K562 (cell line): ENCODE results near the gene IFT52. TPM values are rescaled to one million over a fixed set of nuclear protein-coding genes. Genes with fewer than 3 reads are reported as not detected.
A peak's percentile ranks its signal among the peaks of the same experiment; 100 is the strongest.

Experiments used
- ATAC-seq: fragments of 200-7000 bp; cut with Tn5 transposase; 3 replicates; pipeline ENCODE4 v1.9.1; 2020; ENCODE audit warnings: moderate library complexity
- BruUV-seq: library from RNA; stranded (reverse); fragments of 400-500 nt; replicated peaks from 2 replicates; lab custom pipeline; 2021; lab: Mats Ljungman, UMichigan
- CTCF ChIA-PET: fragments of 300-600 bp; formaldehyde crosslinking; extraction: SDS; loops from one replicate; lab custom pipeline; 2021; ENCODE audit warnings: low intra/inter-chr PET ratio; lab: Yijun Ruan, JAX
- POLR2A ChIA-PET: fragments of 300-600, 350-650 bp; sonication (Branson Sonifier 250); formaldehyde crosslinking; extraction: SDS; loops from one replicate; lab custom pipeline; 2021; ENCODE audit warnings: antibody characterized with exemption, inconsistent platforms; lab: Yijun Ruan, JAX
- DNase-seq, 4 experiments: peaks; one replicate each; pipeline versions ENCODE4 v3.0.0 to v3.0.0-alpha.2; 2011 to 2018; ENCODE audit warnings: low spot score in 3 of 4, mixed read lengths in 3 of 4; ENCODE audit errors: extremely low read depth in 1 of 4
- FAIRE-seq: peaks from 2 replicates; lab custom pipeline; 2011; peaks lifted over from hg19 to GRCh38; lab: Jason Lieb, UNC
- H2AFZ ChIP-seq: 2 replicates; pipeline ENCODE4 v1.6.0; 2011; ENCODE audit warnings: low read depth, low read length, control low read depth, inconsistent platforms
- H3K27ac ChIP-seq: fragments of 200-600 bp; 3 replicates; pipeline ENCODE4 v1.8.0; 2011; ENCODE audit warnings: low read depth, mild to moderate bottlenecking, control low read depth, inconsistent platforms, low read length, moderate library complexity, mixed read lengths; ENCODE audit errors: extremely low read depth
- H3K27me3 ChIP-seq, 2 experiments: fragments of 300-600 bp in 1 of 2; 2 replicates in 1 of 2; 3 replicates in 1 of 2; pipeline versions ENCODE4 v1.6.0 to v1.8.0; 2011; ENCODE audit warnings: inconsistent platforms in 2 of 2, low read length in 2 of 2, mild to moderate bottlenecking in 1 of 2, mixed read lengths in 1 of 2, moderate library complexity in 1 of 2; ENCODE audit not compliant: control insufficient read depth in 2 of 2, insufficient read depth in 2 of 2
- H3K36me3 ChIP-seq: fragments of 300-600 bp; 3 replicates; pipeline ENCODE4 v1.8.0; 2011; ENCODE audit warnings: mild to moderate bottlenecking, low read length, inconsistent platforms; ENCODE audit not compliant: control insufficient read depth, insufficient read depth
- H3K4me1 ChIP-seq, 2 experiments: fragments of 200-600 bp in 1 of 2; replicated peaks in 1 of 2; 2 replicates in 1 of 2; 3 replicates in 1 of 2; pipeline versions ENCODE4 v1.5.1 to v1.8.0; 2011; ENCODE audit warnings: inconsistent platforms in 2 of 2, low read length in 2 of 2, mild to moderate bottlenecking in 1 of 2, mixed read lengths in 1 of 2, moderate library complexity in 1 of 2; ENCODE audit not compliant: control insufficient read depth in 2 of 2, insufficient read depth in 2 of 2
- H3K4me2 ChIP-seq: 2 replicates; pipeline ENCODE4 v1.6.1; 2011; ENCODE audit warnings: low read length, control low read depth, inconsistent platforms, mixed read lengths; ENCODE audit not compliant: insufficient read depth
- H3K4me3 ChIP-seq: fragments of 200-600 bp; sonication (generic), shearing (Covaris generic); 2 replicates; pipeline ENCODE4 v1.5.1; 2016; ENCODE audit warnings: control low read depth, inconsistent platforms
- H3K79me2 ChIP-seq: fragments of 200-600 bp; 3 replicates; pipeline ENCODE4 v1.8.0; 2011; ENCODE audit warnings: low read length, inconsistent platforms; ENCODE audit not compliant: control insufficient read depth, insufficient read depth
- H3K9ac ChIP-seq, 2 experiments: 2 replicates each; pipeline versions ENCODE4 v1.6.0 to v1.6.1; 2011; ENCODE audit warnings: low read depth in 2 of 2, low read length in 2 of 2, control low read depth in 1 of 2, inconsistent platforms in 1 of 2, mild to moderate bottlenecking in 1 of 2, mixed read lengths in 1 of 2; ENCODE audit not compliant: insufficient read depth in 1 of 2
- H3K9me1 ChIP-seq: one replicate; pipeline ENCODE4 v1.6.0; 2011; ENCODE audit warnings: inconsistent platforms, mild to moderate bottlenecking, low read length, moderate library complexity; ENCODE audit not compliant: control insufficient read depth, insufficient read depth
- H3K9me3 ChIP-seq: replicated peaks from 2 replicates; pipeline ENCODE4 v1.5.1; 2011; ENCODE audit warnings: low read depth, low read length, inconsistent platforms; ENCODE audit not compliant: control insufficient read depth, insufficient read depth
- H4K20me1 ChIP-seq: replicated peaks from 2 replicates; pipeline ENCODE4 v1.6.1; 2011; ENCODE audit warnings: low read length, inconsistent platforms, mixed read lengths; ENCODE audit not compliant: control insufficient read depth, insufficient read depth
- POLR2AphosphoS2 ChIP-seq: IDR thresholded peaks from 2 replicates; pipeline ENCODE4 v1.6.1; 2012; ENCODE audit warnings: low read length, improper control_type of control experiment
- RAD21 ChIP-seq, 2 experiments: fragments of 250-450 bp in 1 of 2; fragments of 450-650 bp in 1 of 2; sonication (Bioruptor Pico) in 1 of 2; formaldehyde crosslinking in 1 of 2; IDR thresholded peaks in 1 of 2; conservative IDR thresholded peaks in 1 of 2; 2 replicates each; pipeline versions ENCODE4 v1.4.0 to v1.8.0; 2020 to 2022; ENCODE audit warnings: mild to moderate bottlenecking in 2 of 2, moderate library complexity in 1 of 2
- ZNF668 ChIP-seq: fragments of 250-450 bp; sonication (Bioruptor Pico); IDR thresholded peaks from 2 replicates; pipeline ENCODE4 v1.8.0; 2022; ENCODE audit warnings: mild to moderate bottlenecking, inconsistent platforms
- WGBS: fragments of 100-300 bp; shearing (Covaris generic); methylation state at CpG from one replicate; pipeline ENCODE4 v1.1.6; 2016; ENCODE audit warnings: low coverage, mixed read lengths; ENCODE audit not compliant: insufficient coverage; ENCODE audit errors: missing lambda C conversion rate; 5-methylcytosine and 5-hydroxymethylcytosine counted together
- in situ Hi-C: fragments of 300-500 bp; cut with MboI; formaldehyde crosslinking; loops from 4 replicates; pipeline ENCODE4 v1.15.0; 2018; ENCODE audit warnings: inconsistent platforms, mixed read lengths
- intact Hi-C: fragments of 100-400 bp; cut with micrococcal nuclease; formaldehyde crosslinking; loops from 2 replicates; pipeline ENCODE4 v1.14.2; 2022
- polyA plus RNA-seq, 8 experiments: library from polyadenylated mRNA; depleted of rRNA in 4 of 8; stranded (reverse) in 5 of 8; unstranded in 3 of 8; fragments of >200 nt; fragmentation: Nextera tagmentation in 2 of 8; fragmentation: Illumina TruSeq in 1 of 8; extraction: Ambion mirVana in 2 of 8; extraction: Trizol in 1 of 8; gene quantifications; 2 replicates each; pipeline versions ENCODE4 v1.2.1 to v1.2.3, GENCODE V29; 2011 to 2014; ENCODE audit warnings: inconsistent platforms in 1 of 8, missing spikeins in 1 of 8
- total RNA-seq, 7 experiments: library from RNA; depleted of rRNA in 6 of 7; stranded (reverse); fragments of >200 nt in 6 of 7; fragmentation: Illumina TruSeq in 2 of 7; extraction: Trizol in 2 of 7; gene quantifications; 2 replicates each; pipeline versions ENCODE4 v1.2.1 to v1.2.3, GENCODE V29; 2011 to 2021; ENCODE audit warnings: low replicate concordance in 1 of 7
- TF ChIP-seq, protein P1 (sequence below), 3 experiments: IDR thresholded peaks in 2 of 3; conservative IDR thresholded peaks in 1 of 3; 2 replicates each; pipeline ENCODE4 v1.5.1; 2011 to 2012; ENCODE audit warnings: low read length in 3 of 3, mild to moderate bottlenecking in 3 of 3, control low read depth in 2 of 3, improper control_type of control experiment in 1 of 3, inconsistent platforms in 1 of 3, low read depth in 1 of 3, mixed read lengths in 1 of 3, moderate library complexity in 1 of 3; ENCODE audit not compliant: insufficient read depth in 2 of 3

The IFT52 gene
- total and polyA plus RNA-seq, 9 of the 15 experiments (the other 6 are each of a cell fraction or from before 2014, with no cell fraction given) = 11.0 to 31.4 (median 20.4) TPM

DNA sequence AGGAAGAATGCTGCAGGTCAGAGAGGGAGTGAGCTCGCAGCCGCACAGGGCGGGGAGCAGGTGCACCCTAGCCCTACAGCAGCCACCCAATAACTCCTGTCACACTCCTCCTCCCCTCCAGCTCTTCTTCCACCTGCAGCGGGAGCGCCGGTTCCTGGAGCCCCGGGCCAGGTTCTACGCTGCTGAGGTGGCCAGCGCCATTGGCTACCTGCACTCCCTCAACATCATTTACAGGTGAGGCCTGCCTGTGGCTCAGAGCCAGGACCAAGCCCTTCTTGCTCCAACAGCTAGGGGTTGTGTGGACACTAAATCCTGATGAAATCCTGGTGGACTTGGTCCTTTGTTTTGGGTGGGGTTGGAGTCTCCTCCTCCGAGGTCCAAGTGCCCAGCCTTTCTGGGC, 20.2 kb upstream of the IFT52 start:
- WGBS = 22% methylated on average over 9 of the region's 10 CpGs
- FAIRE-seq (no peak), ATAC-seq (no peak), DNase-seq (no peak)
- intact Hi-C loops (no loop called here), in situ Hi-C loops (no loop called here)
- CTCF ChIA-PET = interaction anchor here (0.6 kb wide), 1 partner anchor 200 kb away, joined by 3 read pairs; no protein-coding TSS in a partner anchor
- Histone ChIP-seq H3K4me3 (no peak overlapping the region), H3K27ac (no peak overlapping the region), H3K36me3 (no peaks in the 10 kb centered on the region), H3K9me1 (no peaks in the 10 kb centered on the region), H3K9me3 (no peaks in the 10 kb centered on the region; the same call in 1 of the 2 replicates), H3K4me2 (no peak overlapping the region), H4K20me1 (no peaks in the 10 kb centered on the region), H3K4me1 (peaks cover 2 to 5% of the 10 kb centered on the region in 2 experiments; a peak in 3 of 5 replicates), H2AFZ (no peak overlapping the region), H3K27me3 (no peaks in the 10 kb centered on the region), H3K9ac (no peak overlapping the region), H3K79me2 (no peaks in the 10 kb centered on the region)
- no peak for TF ChIP-seq ZNF668 (CRISPR knock-in tag)
- no TSS peak for BruUV-seq
- POLR2A ChIA-PET = interaction anchor here (0.8 to 4.1 kb wide), 5 partner anchors 11 to 113 kb away, joined by 3 to 24 read pairs (median 4); partner anchors contain the start of genes SGK2 and SRSF6

DNA sequence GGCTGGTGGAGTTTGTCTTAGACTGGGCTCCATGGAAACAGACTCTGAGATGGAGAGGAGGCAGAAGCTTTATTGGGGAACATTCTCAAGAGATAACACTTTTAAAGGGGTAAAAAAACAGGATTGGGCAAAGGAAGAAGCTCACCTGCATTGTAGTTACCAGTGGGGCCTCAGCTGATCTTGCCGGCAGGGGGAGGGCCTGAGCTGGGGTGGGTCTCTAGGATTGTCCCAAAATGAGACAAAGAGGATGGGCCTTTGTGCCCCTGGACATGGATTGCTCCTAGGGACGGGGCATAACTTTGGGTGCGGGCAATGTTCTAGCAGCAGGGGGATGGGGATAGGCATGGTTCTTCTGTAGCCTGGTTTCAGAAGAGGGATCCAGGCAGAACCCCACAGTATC, 19.4 kb upstream of the IFT52 start:
- TF ChIP-seq, protein P1, sequence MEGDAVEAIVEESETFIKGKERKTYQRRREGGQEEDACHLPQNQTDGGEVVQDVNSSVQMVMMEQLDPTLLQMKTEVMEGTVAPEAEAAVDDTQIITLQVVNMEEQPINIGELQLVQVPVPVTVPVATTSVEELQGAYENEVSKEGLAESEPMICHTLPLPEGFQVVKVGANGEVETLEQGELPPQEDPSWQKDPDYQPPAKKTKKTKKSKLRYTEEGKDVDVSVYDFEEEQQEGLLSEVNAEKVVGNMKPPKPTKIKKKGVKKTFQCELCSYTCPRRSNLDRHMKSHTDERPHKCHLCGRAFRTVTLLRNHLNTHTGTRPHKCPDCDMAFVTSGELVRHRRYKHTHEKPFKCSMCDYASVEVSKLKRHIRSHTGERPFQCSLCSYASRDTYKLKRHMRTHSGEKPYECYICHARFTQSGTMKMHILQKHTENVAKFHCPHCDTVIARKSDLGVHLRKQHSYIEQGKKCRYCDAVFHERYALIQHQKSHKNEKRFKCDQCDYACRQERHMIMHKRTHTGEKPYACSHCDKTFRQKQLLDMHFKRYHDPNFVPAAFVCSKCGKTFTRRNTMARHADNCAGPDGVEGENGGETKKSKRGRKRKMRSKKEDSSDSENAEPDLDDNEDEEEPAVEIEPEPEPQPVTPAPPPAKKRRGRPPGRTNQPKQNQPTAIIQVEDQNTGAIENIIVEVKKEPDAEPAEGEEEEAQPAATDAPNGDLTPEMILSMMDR (IDR thresholded peaks at IDR 0.05 in 2 of 3, conservative IDR thresholded peaks at IDR 0.05 in 1 of 3; ENCODE audit: insufficient read depth in 2 of 3, low read depth in 1 of 3, low read length in 3 of 3) = peak; percentile 39 to 48 (median 44); a peak in 4 of 6 replicates
- TF ChIP-seq RAD21 (CRISPR knock-in tag; conservative IDR thresholded peaks at IDR 0.05 in 1 of 2, IDR thresholded peaks at IDR 0.05 in 1 of 2) (peak; percentile 17 to 51; a peak in 2 of 4 replicates), POLR2AphosphoS2 (no peak)
- no peaks in the 10 kb centered on the region for H3K36me3 ChIP-seq
- no peaks in the 10 kb centered on the region; the same call in 1 of the 2 replicates for H3K9me3 ChIP-seq
- H3K4me1 ChIP-seq = peaks cover 6 to 7% of the 10 kb centered on the region in 2 experiments; a peak in 3 of 5 replicates
- no peak overlapping the region for H3K4me2 ChIP-seq
- H4K20me1 ChIP-seq = no peaks in the 10 kb centered on the region
- H3K27ac ChIP-seq = no peak overlapping the region
- POLR2A ChIA-PET = interaction anchor here (1.5 to 4.1 kb wide), 2 partner anchors 12 to 113 kb away, joined by 4 to 24 read pairs; partner anchors contain the start of gene SGK2
- ATAC-seq (peak; percentile 69), FAIRE-seq (peak; percentile 23), DNase-seq (peak in 3 of 4 experiments; percentile 50 to 60 (median 57))
- no peak overlapping the region; a peak in 1 of 4 replicates for H3K9ac ChIP-seq
- in situ Hi-C loops (no loop called here), intact Hi-C loops (loop anchor here (1.0 kb wide), 1 partner anchor 120 kb away; no protein-coding TSS in a partner anchor)
- no peaks in the 10 kb centered on the region for H3K79me2 ChIP-seq
- BruUV-seq = no TSS peak
- 34% methylated on average over 3 of the region's 3 CpGs for WGBS
- no peak overlapping the region for H2AFZ ChIP-seq
- H3K27me3 ChIP-seq = no peaks in the 10 kb centered on the region
- no peak overlapping the region for H3K4me3 ChIP-seq
- CTCF ChIA-PET = interaction anchor here (1.7 kb wide), 1 partner anchor 120 kb away, joined by 7 read pairs; no protein-coding TSS in a partner anchor
- no peaks in the 10 kb centered on the region for H3K9me1 ChIP-seq
